NT2/D1 (cell line): ENCODE data around the gene ZNF669.

Experiments
- SUZ12 ChIP-seq: IDR thresholded peaks from 2 replicates; pipeline ENCODE4 v1.6.1; 2011; ENCODE audit not compliant: insufficient read length, insufficient read depth; ENCODE audit errors: extremely low read depth
- YY1 ChIP-seq: IDR thresholded peaks from 2 replicates; pipeline ENCODE4 v1.6.1; 2011; ENCODE audit not compliant: insufficient read length, insufficient read depth

GRCh38 chr1:247104965-247105364 lies 809 bp upstream of the ZNF669 start:
- TF ChIP-seq YY1 (no peak), SUZ12 (no peak)
